D721Med (cell line): ENCODE data around the gene GRID2.

Experiments
- DNase-seq: peaks from one replicate; pipeline ENCODE4 v3.0.0; 2011; ENCODE audit warnings: low spot score; ENCODE audit not compliant: insufficient read length
- FAIRE-seq: peaks from 2 replicates; lab custom pipeline; 2011; peaks lifted over from hg19 to GRCh38; lab: Jason Lieb, UNC
- CTCF ChIP-seq: IDR thresholded peaks from 2 replicates; pipeline ENCODE4 v1.5.1; 2012; ENCODE audit warnings: mild to moderate bottlenecking, control low read depth; ENCODE audit not compliant: insufficient read depth; ENCODE audit errors: missing control alignments

The GRID2 gene

GRCh38 chr4:93303440-93303839, 999.7 kb downstream of the GRID2 start:
- no peak for TF ChIP-seq CTCF
- DNase-seq (no peak), FAIRE-seq (no peak)

GRCh38 chr4:93312299-93312698, 1008.5 kb downstream of the GRID2 start:
- no peak for FAIRE-seq
- DNase-seq, result no peak
- no peak for TF ChIP-seq CTCF

- DNase-seq (no peak), FAIRE-seq (no peak)
Observed at GRCh38 chr4:93313197-93313596, 1009.4 kb downstream of the GRID2 start.

GRCh38 chr4:93317057-93317456, 1013.3 kb downstream of the GRID2 start:
- no peak for FAIRE-seq
- no peak for TF ChIP-seq CTCF
- DNase-seq, result no peak

More at GRCh38 chr4:93313197-93313596, 1009.4 kb downstream of the GRID2 start:
- TF ChIP-seq CTCF, result no peak

GRCh38 chr4:93317561-93317960, 1013.8 kb downstream of the GRID2 start:
- no peak for TF ChIP-seq CTCF
- DNase-seq (no peak), FAIRE-seq (no peak)

- FAIRE-seq (no peak), DNase-seq (no peak)
- TF ChIP-seq CTCF, result no peak
Observed at GRCh38 chr4:93319041-93319440, 1015.3 kb downstream of the GRID2 start.

- TF ChIP-seq CTCF, result no peak
- no peak for DNase-seq
- FAIRE-seq, result no peak
Observed at GRCh38 chr4:93320356-93320755, 1016.6 kb downstream of the GRID2 start.
